Superior temporal gyrus (tissue), 1 donor: ENCODE results near the gene TLE4.

Experiments
- DNase-seq: peaks from one replicate; pipeline ENCODE4 v3.0.0-alpha.2; 2016; ENCODE audit errors: extremely low spot score

TLE4 gene

GRCh38 chr9:79691496-79691895 lies 119.7 kb downstream of the TLE4 start:
- no peak for DNase-seq

GRCh38 chr9:79692857-79693571 lies 121.2 kb downstream of the TLE4 start:
- no peak for DNase-seq

GRCh38 chr9:79693750-79694149 lies 122.0 kb downstream of the TLE4 start:
- no peak for DNase-seq

- no peak for DNase-seq
Observed at GRCh38 chr9:79694208-79694607, 122.4 kb downstream of the TLE4 start.

GRCh38 chr9:79694676-79695400 lies 123.1 kb downstream of the TLE4 start:
- no peak for DNase-seq

- no peak for DNase-seq
Observed at GRCh38 chr9:79695531-79696175, 123.9 kb downstream of the TLE4 start.

- DNase-seq = no peak
Observed at GRCh38 chr9:79698967-79699366, 127.2 kb downstream of the TLE4 start.

- no peak for DNase-seq
Observed at GRCh38 chr9:79699479-79699878, 127.7 kb downstream of the TLE4 start.

- no peak for DNase-seq
Observed at GRCh38 chr9:79700607-79701360, 129.0 kb downstream of the TLE4 start.

GRCh38 chr9:79701651-79702050 lies 129.9 kb downstream of the TLE4 start:
- DNase-seq = no peak

- no peak for DNase-seq
Observed at GRCh38 chr9:79705704-79706103, 133.9 kb downstream of the TLE4 start.

- no peak for DNase-seq
Observed at GRCh38 chr9:79706512-79706911, 134.7 kb downstream of the TLE4 start.

GRCh38 chr9:79707589-79707988 lies 135.8 kb downstream of the TLE4 start:
- no peak for DNase-seq

- no peak for DNase-seq
Observed at GRCh38 chr9:79708541-79708940, 136.8 kb downstream of the TLE4 start.

GRCh38 chr9:79709743-79710674 lies 138.2 kb downstream of the TLE4 start:
- DNase-seq = peak; percentile 43

- DNase-seq = no peak
Observed at GRCh38 chr9:79711874-79712273, 140.1 kb downstream of the TLE4 start.

- DNase-seq = no peak
Observed at GRCh38 chr9:79719021-79719420, 147.3 kb downstream of the TLE4 start.

- DNase-seq = no peak
Observed at GRCh38 chr9:79719989-79720388, 148.2 kb downstream of the TLE4 start.

GRCh38 chr9:79731171-79731890 lies 159.6 kb downstream of the TLE4 start:
- no peak for DNase-seq

GRCh38 chr9:79735023-79735779 lies 163.4 kb downstream of the TLE4 start:
- DNase-seq = no peak
